Left lung (tissue), 10 donors: ENCODE data around the gene TRAPPC1. TPM values are rescaled to one million over a fixed set of nuclear protein-coding genes. Genes with fewer than 3 reads are reported as not detected.

Experiments used
- ATAC-seq: fragments of 200-7000 bp; cut with Tn5 transposase; one replicate; pipeline ENCODE4 v1.9.1; 2020; ENCODE audit warnings: moderate library complexity
- DNase-seq, 4 donors: peaks; one replicate each; pipeline ENCODE4 v3.0.0-alpha.2; 2013 to 2020
- H3K27ac ChIP-seq, 2 donors: fragments of 200-600 bp; sonication (generic) in 1 of 2; one replicate each; pipeline versions ENCODE4 v1.5.0 to v1.8.0; 2020 to 2021
- H3K27me3 ChIP-seq, 2 donors: fragments of 200-600 bp; sonication (generic) in 1 of 2; one replicate each; pipeline versions ENCODE4 v1.5.0 to v1.8.0; 2020 to 2021
- H3K36me3 ChIP-seq, 2 donors: fragments of 200-600 bp; sonication (generic) in 1 of 2; one replicate each; pipeline versions ENCODE4 v1.5.0 to v1.8.0; 2020 to 2021
- H3K4me1 ChIP-seq, 2 donors: fragments of 200-600 bp; one replicate each; pipeline ENCODE4 v1.8.0; 2021
- H3K4me3 ChIP-seq, 2 donors: fragments of 200-600 bp; sonication (generic) in 1 of 2; one replicate each; pipeline versions ENCODE4 v1.5.0 to v1.8.0; 2020 to 2021; ENCODE audit warnings: mild to moderate bottlenecking in 1 of 2
- H3K9me3 ChIP-seq, 2 donors: fragments of 200-600 bp; sonication (generic) in 1 of 2; one replicate each; pipeline versions ENCODE4 v1.5.0 to v1.8.0; 2020 to 2021
- CTCF ChIP-seq, 2 donors: fragments of 200-600 bp; sonication (generic) in 1 of 2; IDR thresholded peaks; one replicate each; pipeline versions ENCODE4 v1.5.0 to v1.8.0; 2021; ENCODE audit warnings: antibody characterized with exemption in 2 of 2
- intact Hi-C, 2 donors: fragments of 100-400 bp; cut with DNase I; formaldehyde crosslinking; loops; one replicate each; pipeline versions ENCODE4 v1.11.2 to v1.14.2; 2022
- polyA plus RNA-seq, 6 donors: library from polyadenylated mRNA; unstranded; fragments of 120-200 nt; gene quantifications; one replicate each; pipeline ENCODE4 v1.2.1, GENCODE V29; 2013; ENCODE audit not compliant: insufficient read length in 6 of 6
- total RNA-seq, 2 donors: library from RNA; stranded (reverse); fragmentation: NEBNext Ultra II Directional; extraction: Animal tissue kit (Norgen Biotek cat#: 25700); gene quantifications; one replicate each; pipeline ENCODE4 v1.2.1, GENCODE V29; 2021
- donor health status: DM: no; HTN: yes; CAD: no.
- donor health status: DM: no; HTN: no; CAD: no.

The TRAPPC1 gene
- total and polyA plus RNA-seq, 8 donors, result 123 to 181 (median 140) TPM

DNA sequence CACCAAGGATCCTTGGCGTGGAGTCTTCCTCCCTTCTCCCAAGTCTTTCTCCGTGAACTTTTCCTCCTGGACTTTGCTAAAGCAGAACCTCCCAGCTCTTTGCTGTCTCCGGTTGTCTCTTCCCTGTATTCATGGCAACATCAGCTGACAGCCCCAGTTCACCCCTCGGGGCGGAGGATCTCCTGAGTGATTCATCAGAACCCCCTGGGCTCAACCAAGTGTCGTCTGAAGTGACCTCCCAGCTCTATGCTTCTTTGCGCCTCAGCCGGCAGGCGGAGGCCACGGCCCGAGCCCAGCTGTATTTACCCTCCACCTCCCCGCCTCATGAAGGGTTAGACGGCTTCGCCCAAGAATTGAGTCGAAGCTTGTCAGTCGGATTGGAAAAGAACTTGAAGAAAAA is 1.2 kb upstream of the TRAPPC1 start:
- Histone ChIP-seq H3K4me1 (peaks cover 13 to 42% of the 10 kb centered on the region in 2 donors), H3K4me3 (peak overlapping the region; percentile 77 to 79), H3K27me3 (no peaks in the 10 kb centered on the region), H3K9me3 (no peaks in the 10 kb centered on the region), H3K36me3 (peaks cover 0 to 48% of the 10 kb centered on the region in 2 donors), H3K27ac (peak overlapping the region; percentile 65 to 91)
- DNase-seq (peak; percentile 24 to 85 (median 57)), ATAC-seq (peak; percentile 60)
- no peak for TF ChIP-seq CTCF (IDR thresholded peaks at IDR 0.05)
- intact Hi-C loops, result no loop called here

GRCh38 chr17:7932483-7932891 is 741 bp upstream of the TRAPPC1 start:
- H3K27ac ChIP-seq, result peak overlapping the region; percentile 65 to 91
- peaks cover 13 to 42% of the 10 kb centered on the region in 2 donors for H3K4me1 ChIP-seq
- H3K4me3 ChIP-seq, result peak overlapping the region; percentile 77 to 79
- peak; percentile 51 for ATAC-seq
- peaks cover 0 to 44% of the 10 kb centered on the region in 2 donors for H3K36me3 ChIP-seq
- no peaks in the 10 kb centered on the region for H3K9me3 ChIP-seq
- no peak for TF ChIP-seq CTCF (IDR thresholded peaks at IDR 0.05)
- intact Hi-C loops, result no loop called here
- no peaks in the 10 kb centered on the region for H3K27me3 ChIP-seq
- DNase-seq, result peak in 2 of 4 donors; percentile 45 to 53

DNA sequence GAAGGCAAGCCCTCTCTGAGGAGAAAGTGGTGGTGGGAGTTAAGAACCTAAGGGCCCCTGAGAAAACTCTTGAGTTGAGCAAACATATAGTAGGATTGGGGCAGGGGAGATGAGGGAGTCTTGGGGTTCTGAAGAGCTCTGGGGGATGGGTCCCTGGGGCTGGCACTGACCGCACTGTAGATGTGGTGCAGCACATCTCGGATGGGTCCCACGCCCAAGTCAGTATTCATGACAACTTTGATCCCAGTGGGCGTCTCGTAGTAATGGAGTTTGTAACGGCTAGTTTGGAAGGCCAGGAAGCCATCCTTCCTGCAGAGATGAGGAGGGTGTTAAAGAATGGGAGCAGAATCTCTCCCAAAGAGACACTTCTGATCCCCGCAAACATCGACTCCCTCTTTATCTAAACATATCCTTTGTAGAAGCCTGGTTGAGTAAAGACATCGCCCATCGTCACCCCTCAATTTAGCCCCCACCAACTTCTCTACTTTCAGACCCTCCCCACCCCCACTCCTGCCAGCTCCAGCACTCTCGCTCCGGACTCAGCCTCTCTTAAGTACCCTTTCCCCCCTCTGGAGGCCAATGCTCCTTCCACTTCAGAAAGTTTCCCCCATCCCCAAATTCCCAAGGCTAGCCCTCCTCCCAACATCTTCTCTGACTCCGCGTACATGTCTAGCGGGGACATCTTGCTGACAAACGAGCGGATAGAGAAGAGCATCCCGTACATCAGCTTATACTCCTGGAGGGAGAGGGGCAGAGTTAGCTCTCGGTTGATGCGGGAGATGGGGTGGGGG is 710 bp downstream of the TRAPPC1 start:
- Histone ChIP-seq H3K27ac (peak overlapping the region; percentile 49 to 91), H3K9me3 (no peaks in the 10 kb centered on the region), H3K36me3 (peaks cover 0 to 30% of the 10 kb centered on the region in 2 donors), H3K27me3 (no peaks in the 10 kb centered on the region), H3K4me1 (peaks cover 13 to 42% of the 10 kb centered on the region in 2 donors), H3K4me3 (peak overlapping the region; percentile 77 to 79)
- ATAC-seq, result no peak
- intact Hi-C loops, result no loop called here
- DNase-seq, result no peak
- TF ChIP-seq CTCF (IDR thresholded peaks at IDR 0.05), result no peak

DNA sequence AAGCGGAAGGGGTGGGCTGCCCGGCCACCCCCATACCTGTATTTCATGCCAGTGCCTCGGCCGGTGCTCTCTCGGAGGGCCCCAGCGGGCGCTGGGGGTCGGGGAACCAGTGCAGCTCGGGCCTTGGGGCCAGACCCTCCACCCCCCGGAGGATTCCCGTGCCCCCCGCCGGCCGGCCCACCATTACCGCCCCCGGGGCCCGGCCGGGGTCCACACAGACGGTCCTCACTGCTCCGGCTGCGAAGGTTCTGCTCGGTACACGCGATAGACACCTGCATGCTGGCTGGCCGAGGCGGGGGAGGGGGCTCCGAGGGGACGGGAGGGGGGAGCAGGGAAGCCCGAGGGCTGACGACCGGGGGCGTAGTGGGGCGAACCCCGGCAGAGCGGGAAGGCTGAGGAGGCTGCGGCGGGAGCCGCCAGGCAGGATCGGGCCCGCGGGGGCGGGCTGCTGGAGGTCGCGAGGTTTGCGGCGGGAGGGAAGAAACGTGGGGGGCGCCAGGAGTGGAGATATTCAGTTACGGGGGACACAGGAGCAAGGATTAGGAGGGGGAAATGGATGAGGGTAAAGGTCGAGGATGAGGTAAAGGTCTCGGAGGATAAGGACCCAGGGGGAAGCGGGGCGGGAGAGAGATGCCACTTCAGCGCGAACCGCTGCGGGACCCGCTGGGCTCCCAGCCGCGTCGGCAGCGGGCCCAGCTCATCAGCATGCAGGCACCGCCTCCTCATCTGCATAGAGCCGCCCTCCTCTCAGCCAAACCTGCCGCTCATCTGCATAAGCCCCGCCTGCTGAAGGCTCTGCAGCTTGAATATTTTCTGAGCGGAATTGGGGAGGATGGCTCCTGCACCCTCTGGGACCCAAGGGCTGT is 2.4 kb downstream of the TRAPPC1 start, which contains the start of gene KCNAB3:
KCNAB3 (minus strand) TSS at position 699 of the 866 bp plus-strand sequence; CDS start at position 278, 421 bp downstream.
- ATAC-seq (no peak), DNase-seq (peak; percentile 60 to 81 (median 74))
- Histone ChIP-seq H3K4me1 (peaks cover 13 to 34% of the 10 kb centered on the region in 2 donors), H3K4me3 (peak within 1 kb of the TSS in 1 of 2 donors; percentile 79), H3K36me3 (peaks cover 0 to 15% of the 10 kb centered on the region in 2 donors), H3K9me3 (no peaks in the 10 kb centered on the region), H3K27me3 (no peaks in the 10 kb centered on the region), H3K27ac (no peak within 1 kb of the TSS)
- TF ChIP-seq CTCF (IDR thresholded peaks at IDR 0.05), result no peak
- intact Hi-C loops, result no loop called here
